Left renal cortex interstitium (tissue), 4 donors: ENCODE data around the gene SOCS2. TPM values are rescaled to one million over a fixed set of nuclear protein-coding genes. Genes with fewer than 3 reads are reported as not detected.
"Not testable (repeated sequence)": the region's sequence is repeated elsewhere in the genome, so short reads cannot be mapped to it uniquely, and the experiment has no call there.

ENCODE experiments used
- DNase-seq, 4 donors: peaks; one replicate each; pipeline ENCODE4 v3.0.0-alpha.2; 2013; ENCODE audit warnings: low read depth in 4 of 4, low spot score in 2 of 4, missing footprints in 1 of 4
- polyA plus RNA-seq, 4 donors: library from polyadenylated mRNA; unstranded; fragments of 120-200 nt; gene quantifications; one replicate each; pipeline ENCODE4 v1.2.1, GENCODE V29; 2013; ENCODE audit not compliant: insufficient read length in 4 of 4

The SOCS2 gene
- polyA plus RNA-seq, 4 donors, result 31.8 to 42.3 (median 33.3) TPM

DNA sequence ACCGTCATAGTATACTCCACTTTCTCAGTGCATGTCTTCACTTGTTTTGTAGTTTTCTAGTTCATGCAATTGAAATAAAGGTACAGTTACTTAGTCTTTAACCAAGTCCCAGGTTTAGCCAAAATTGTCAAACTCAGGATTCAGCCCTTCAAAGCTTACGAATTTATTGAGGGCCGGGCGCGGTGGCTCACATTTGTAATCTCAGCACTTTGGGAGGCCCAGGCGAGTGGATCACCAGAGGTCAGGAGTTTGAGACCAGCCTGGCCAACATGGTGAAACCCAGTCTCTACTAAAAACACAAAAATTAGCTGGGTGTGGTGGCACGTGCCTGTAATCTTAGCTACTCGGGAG is 52.8 kb downstream of the SOCS2 start:
- not testable (repeated sequence) for DNase-seq

- DNase-seq, result no peak
These were observed 53.7 kb downstream of the SOCS2 start for GRCh38 chr12:93626160-93626559.

Other genes starting within 250 kb of the SOCS2 start
- 100 to 1,000 TPM; 115 to 146 (median 122) TPM for gene NUDT4, start 194.8 kb upstream of the SOCS2 start, polyA plus RNA-seq
- gene UBE2N, start 130.7 kb upstream of the SOCS2 start, polyA plus RNA-seq, result 100 to 1,000 TPM; 145 to 184 (median 163) TPM
- gene MRPL42, start 105.2 kb upstream of the SOCS2 start, polyA plus RNA-seq, result 10 to 100 TPM; 63.6 to 82.0 (median 75.1) TPM
- 10 to 100 TPM; 11.6 to 13.6 (median 12.7) TPM for gene CRADD, start 104.7 kb downstream of the SOCS2 start, polyA plus RNA-seq